T-cell (primary cell): ENCODE measurements around the gene BDP1. TPM values are rescaled to one million over a fixed set of nuclear protein-coding genes. Genes with fewer than 3 reads are reported as not detected.
A peak's percentile ranks its signal among the peaks of the same experiment; 100 is the strongest.
"Not testable (repeated sequence)": the region's sequence is repeated elsewhere in the genome, so short reads cannot be mapped to it uniquely, and the experiment has no call there.

ENCODE experiments used
- ATAC-seq, 4 experiments: fragments of 200-7000 bp in 3 of 4; fragments of 150-1000 bp in 1 of 4; cut with Tn5 transposase; replicated peaks in 1 of 4; 1 replicate in 3 of 4; 2 replicates in 1 of 4; pipeline ENCODE4 v1.10.0; 2021; ENCODE audit warnings: moderate library complexity in 3 of 4, mild to moderate bottlenecking in 2 of 4, moderate number of reproducible peaks in 1 of 4
- CTCF ChIA-PET, 2 donors: fragments of 300-600 bp; sonication (Branson Sonifier 250); formaldehyde crosslinking; loops; one replicate each; lab custom pipeline; 2022; ENCODE audit warnings: antibody characterized with exemption in 2 of 2; lab: Charles Lee
- POLR2A ChIA-PET, 2 donors: fragments of 300-600 bp; sonication (Branson Sonifier 250); formaldehyde crosslinking; loops; one replicate each; lab custom pipeline; 2022; ENCODE audit warnings: antibody characterized with exemption in 2 of 2; lab: Charles Lee
- DNase-seq, 35 experiments: peaks; one replicate each; pipeline versions ENCODE4 v3.0.0 to v3.0.0-alpha.2; 2013 to 2023
- H3K27ac ChIP-seq: one replicate; pipeline ENCODE4 v1.5.1; 2013; ENCODE audit warnings: low read length
- H3K27me3 ChIP-seq, 2 experiments: replicated peaks in 1 of 2; 1 replicate in 1 of 2; 2 replicates in 1 of 2; pipeline versions ENCODE4 v1.6.1 to v1.7.0; 2013; ENCODE audit warnings: low read length in 1 of 2, mixed read lengths in 1 of 2; ENCODE audit not compliant: control insufficient read depth in 2 of 2, insufficient read depth in 2 of 2; ENCODE audit errors: extremely low read depth in 1 of 2
- H3K36me3 ChIP-seq, 2 donors: 1 replicate in 1 of 2; 2 replicates in 1 of 2; pipeline versions ENCODE4 v1.6.1 to v1.7.0; 2013; ENCODE audit warnings: low read length in 1 of 2; ENCODE audit not compliant: control insufficient read depth in 2 of 2, insufficient read depth in 1 of 2; ENCODE audit errors: extremely low read depth in 1 of 2
- H3K4me1 ChIP-seq, 2 experiments: 1 replicate in 1 of 2; 2 replicates in 1 of 2; pipeline versions ENCODE4 v1.6.1 to v1.7.0; 2013; ENCODE audit warnings: low read length in 2 of 2, mixed read lengths in 1 of 2; ENCODE audit not compliant: insufficient read depth in 2 of 2, control insufficient read depth in 1 of 2; ENCODE audit errors: extremely low read depth in 1 of 2
- H3K4me3 ChIP-seq, 2 donors: 1 replicate in 1 of 2; 2 replicates in 1 of 2; pipeline versions ENCODE4 v1.5.1 to v1.7.0; 2013; ENCODE audit warnings: mild to moderate bottlenecking in 2 of 2, low read length in 1 of 2, moderate library complexity in 1 of 2; ENCODE audit not compliant: control insufficient read depth in 1 of 2; ENCODE audit errors: extremely low read depth in 1 of 2
- H3K9me3 ChIP-seq: 2 replicates; pipeline ENCODE4 v1.7.0; 2013
- H3K27ac Mint-ChIP-seq, 2 donors: one replicate each; pipeline ENCODE4 v1.8.0; 2020 to 2021; ENCODE audit warnings: mild to moderate bottlenecking in 2 of 2, mixed read lengths in 2 of 2
- H3K27me3 Mint-ChIP-seq, 2 donors: one replicate each; pipeline ENCODE4 v1.8.0; 2021 to 2022; ENCODE audit warnings: mixed read lengths in 2 of 2
- H3K36me3 Mint-ChIP-seq: one replicate; pipeline ENCODE4 v1.8.0; 2021; ENCODE audit warnings: mixed read lengths
- H3K4me1 Mint-ChIP-seq, 3 donors: one replicate each; pipeline ENCODE4 v1.8.0; 2020 to 2022; ENCODE audit warnings: mixed read lengths in 3 of 3, mild to moderate bottlenecking in 1 of 3
- H3K4me3 Mint-ChIP-seq, 3 donors: one replicate each; pipeline ENCODE4 v1.8.0; 2020 to 2022; ENCODE audit warnings: mild to moderate bottlenecking in 3 of 3, mixed read lengths in 3 of 3, moderate library complexity in 3 of 3
- H3K9me3 Mint-ChIP-seq, 3 donors: one replicate each; pipeline ENCODE4 v1.8.0; 2020 to 2022; ENCODE audit warnings: mixed read lengths in 3 of 3
- WGBS: methylation state at CpG from one replicate; pipeline ENCODE4 v1.1.5; 2013; ENCODE audit warnings: missing lambda C conversion rate; ENCODE audit not compliant: insufficient coverage; 5-methylcytosine and 5-hydroxymethylcytosine counted together
- total RNA-seq, 35 experiments: library from RNA in 6 of 35; stranded (reverse) in 6 of 35; fragments of 120-200 nt in 1 of 35; gene quantifications; one replicate each; pipeline versions ENCODE4 v1.2.1 to v1.2.4 and lab custom pipeline; 2013 to 2026

BDP1 gene
- total RNA-seq, 5 donors from 2014 or later (not counting 1 experiment from before 2014, with no cell fraction given): 34.0 to 43.9 (median 40.6) TPM

DNA sequence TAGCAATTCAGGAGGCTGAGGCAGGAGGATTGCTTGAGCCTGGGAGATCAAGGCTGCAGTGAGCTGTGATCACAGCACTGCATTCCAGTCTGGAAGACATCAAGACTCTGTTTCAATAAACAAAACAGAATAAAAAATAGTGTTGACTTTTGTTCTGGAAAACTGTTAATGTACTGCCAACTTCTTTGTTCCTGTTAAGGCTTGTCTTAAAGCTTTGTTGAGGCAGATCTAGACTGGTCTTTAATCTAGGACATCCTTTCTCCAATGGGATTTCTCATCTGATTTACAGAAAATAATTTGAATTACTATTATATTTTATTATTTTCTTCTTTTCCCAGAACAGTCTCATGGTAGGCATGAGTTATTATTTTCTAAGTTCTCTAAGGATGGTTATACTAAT, 26.0 kb downstream of the BDP1 start:
- H3K27me3 Mint-ChIP-seq: no peaks in the 10 kb centered on the region
- no peak overlapping the region for H3K27ac Mint-ChIP-seq
- no peak overlapping the region for H3K27ac ChIP-seq
- no peak overlapping the region for H3K4me3 ChIP-seq
- H3K9me3 ChIP-seq: no peaks in the 10 kb centered on the region
- ATAC-seq: no peak
- peaks cover 47% of the 10 kb centered on the region for H3K36me3 Mint-ChIP-seq
- peaks cover 16 to 18% (median 18%) of the 10 kb centered on the region in 3 donors for H3K4me1 Mint-ChIP-seq
- peaks cover 0 to 59% of the 10 kb centered on the region in 2 donors for H3K36me3 ChIP-seq
- no peak overlapping the region for H3K4me3 Mint-ChIP-seq
- H3K4me1 ChIP-seq: peaks cover 0 to 2% of the 10 kb centered on the region in 2 experiments
- no peak for DNase-seq
- POLR2A ChIA-PET: no interaction called here
- no peaks in the 10 kb centered on the region for H3K27me3 ChIP-seq
- CTCF ChIA-PET: no interaction called here
- no peaks in the 10 kb centered on the region for H3K9me3 Mint-ChIP-seq

DNA sequence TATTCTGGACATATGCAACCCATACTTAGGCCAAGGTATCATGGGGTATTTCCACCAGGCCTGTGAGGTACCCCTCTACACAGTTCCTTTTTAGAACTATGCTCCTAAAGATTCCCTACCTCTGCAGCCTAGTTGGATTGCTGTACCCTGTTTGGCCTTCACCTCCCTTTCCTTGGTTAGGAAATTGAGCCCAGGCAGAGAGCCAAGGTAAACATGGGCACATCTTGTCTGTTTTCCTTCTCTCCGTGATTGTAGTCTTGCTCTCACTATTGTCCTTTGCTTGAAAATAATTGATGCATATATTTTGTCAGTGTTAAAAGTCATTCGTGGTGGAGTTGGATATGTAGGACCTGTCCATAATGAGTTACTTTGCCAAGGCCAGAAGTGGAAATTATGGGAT, 26.7 kb downstream of the BDP1 start:
- H3K4me1 Mint-ChIP-seq: peaks cover 16 to 18% (median 18%) of the 10 kb centered on the region in 3 donors
- no peaks in the 10 kb centered on the region for H3K27me3 Mint-ChIP-seq
- H3K4me3 Mint-ChIP-seq: no peak overlapping the region
- Histone ChIP-seq H3K27ac (no peak overlapping the region), H3K4me1 (peaks cover 0 to 2% of the 10 kb centered on the region in 2 experiments), H3K4me3 (no peak overlapping the region), H3K36me3 (peaks cover 0 to 63% of the 10 kb centered on the region in 2 donors), H3K9me3 (no peaks in the 10 kb centered on the region), H3K27me3 (no peaks in the 10 kb centered on the region)
- no peaks in the 10 kb centered on the region for H3K9me3 Mint-ChIP-seq
- ChIA-PET CTCF (no interaction called here), POLR2A (no interaction called here)
- peaks cover 54% of the 10 kb centered on the region for H3K36me3 Mint-ChIP-seq
- ATAC-seq (no peak), DNase-seq (no peak)
- WGBS: no CpG with 5 or more reads among the region's 2 CpGs
- no peak overlapping the region for H3K27ac Mint-ChIP-seq

DNA sequence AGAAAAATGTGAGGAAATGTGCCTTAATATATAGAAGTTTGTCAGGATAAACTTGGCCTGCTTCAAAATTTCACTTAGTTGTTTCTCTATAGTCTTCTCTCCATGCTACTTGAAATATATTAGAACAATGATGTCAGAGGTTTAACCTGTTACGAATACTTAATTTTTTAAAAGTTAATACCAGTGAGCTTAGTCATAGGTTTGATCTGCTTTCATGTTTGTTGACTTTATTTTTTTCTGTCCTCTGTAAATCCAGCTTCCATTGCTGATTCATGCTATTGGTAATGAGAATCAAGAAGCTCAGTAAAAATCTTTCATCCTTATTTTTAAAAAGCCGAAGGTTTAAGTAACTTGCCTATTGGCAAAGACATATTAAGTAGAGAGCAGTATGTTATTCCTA, 27.9 kb downstream of the BDP1 start:
- ATAC-seq: no peak
- CTCF ChIA-PET: no interaction called here

DNA sequence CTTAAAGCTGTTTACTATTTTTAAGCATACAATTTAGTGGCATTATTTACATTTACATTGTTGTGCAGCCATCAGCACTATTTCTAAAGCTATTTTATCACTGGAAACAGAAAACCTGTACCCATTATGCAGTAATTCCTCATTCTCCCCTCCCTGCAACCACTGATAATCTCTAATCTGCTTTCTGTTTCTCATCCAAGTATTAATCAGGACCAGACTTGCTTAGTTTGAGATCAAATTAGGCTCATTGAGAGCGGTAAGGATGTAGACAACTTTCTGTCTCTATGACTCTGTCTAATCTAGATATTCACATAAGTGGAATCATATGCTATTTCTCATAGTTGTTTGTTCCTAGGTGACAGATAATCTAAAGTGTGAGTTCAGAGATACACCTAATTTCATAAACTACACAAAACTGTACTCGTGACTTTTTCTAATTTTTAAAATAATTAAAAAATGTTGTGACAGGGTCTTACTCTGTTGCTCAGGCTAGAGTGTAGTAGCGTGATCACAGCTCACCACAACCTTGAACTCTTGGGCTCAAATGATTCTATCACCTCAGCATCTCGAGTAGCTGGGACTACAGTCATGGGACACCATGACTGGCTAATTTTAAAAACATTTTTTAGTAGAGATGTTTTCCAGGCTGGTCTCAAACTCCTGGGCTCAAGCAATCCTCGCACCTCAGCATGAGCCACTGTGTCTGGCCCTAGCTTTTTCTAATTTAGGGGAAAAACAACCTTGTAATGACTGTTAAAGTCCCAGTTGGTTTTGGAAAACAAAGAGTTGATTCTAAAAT, 37.6 kb downstream of the BDP1 start:
- POLR2A ChIA-PET: no interaction called here
- H3K27ac Mint-ChIP-seq: no peak overlapping the region
- Histone ChIP-seq H3K36me3 (peaks cover 0 to 77% of the 10 kb centered on the region in 2 donors), H3K4me1 (no peaks in the 10 kb centered on the region), H3K27me3 (no peaks in the 10 kb centered on the region), H3K27ac (no peak overlapping the region), H3K9me3 (no peaks in the 10 kb centered on the region), H3K4me3 (no peak overlapping the region)
- CTCF ChIA-PET: interaction anchor here in 1 of 2 donors (1.4 kb wide), 1 partner anchor 17 kb away, joined by 4 read pairs; no protein-coding TSS in a partner anchor
- peaks cover 46% of the 10 kb centered on the region for H3K36me3 Mint-ChIP-seq
- WGBS: no CpG with 5 or more reads among the region's 5 CpGs
- no peak overlapping the region for H3K4me3 Mint-ChIP-seq
- H3K4me1 Mint-ChIP-seq: peaks cover 0 to 5% (median 1%) of the 10 kb centered on the region in 3 donors
- DNase-seq: no peak
- H3K27me3 Mint-ChIP-seq: no peaks in the 10 kb centered on the region
- H3K9me3 Mint-ChIP-seq: no peaks in the 10 kb centered on the region
- ATAC-seq: no peak

More for the DNA sequence above, 27.9 kb downstream of the BDP1 start:
- POLR2A ChIA-PET: no interaction called here
- no CpG with 5 or more reads among the region's 2 CpGs for WGBS
- H3K27ac ChIP-seq: no peak overlapping the region
- Mint-ChIP-seq H3K9me3 (no peaks in the 10 kb centered on the region), H3K27me3 (no peaks in the 10 kb centered on the region), H3K36me3 (peaks cover 60% of the 10 kb centered on the region), H3K27ac (peak overlapping the region in 1 of 2 donors; percentile 6), H3K4me3 (no peak overlapping the region), H3K4me1 (peaks cover 16 to 18% (median 18%) of the 10 kb centered on the region in 3 donors)
- peaks cover 0 to 2% of the 10 kb centered on the region in 2 experiments for H3K4me1 ChIP-seq
- no peak for DNase-seq
- H3K4me3 ChIP-seq: no peak overlapping the region
- H3K27me3 ChIP-seq: no peaks in the 10 kb centered on the region
- no peaks in the 10 kb centered on the region for H3K9me3 ChIP-seq
- peaks cover 3 to 66% of the 10 kb centered on the region in 2 donors for H3K36me3 ChIP-seq

DNA sequence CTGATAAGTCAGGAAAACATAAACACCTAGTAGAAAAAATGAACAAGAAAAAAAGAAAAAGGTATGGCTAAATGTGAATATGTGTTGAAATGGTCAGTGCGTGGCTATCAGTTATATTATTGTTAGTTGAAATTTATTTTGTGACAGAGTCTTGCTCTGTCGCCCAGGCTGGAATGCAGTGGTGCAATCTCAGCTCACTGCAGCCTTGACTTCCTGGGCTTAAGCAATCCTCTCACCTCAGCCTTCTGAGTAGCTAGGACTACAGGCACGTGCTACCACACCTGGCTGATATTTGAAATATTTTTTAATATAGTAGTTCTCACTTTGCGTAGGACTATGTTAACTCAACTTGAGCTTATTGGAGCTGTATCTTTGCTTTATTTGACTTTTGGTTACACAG, 38.8 kb downstream of the BDP1 start:
- H3K36me3 Mint-ChIP-seq: peaks cover 45% of the 10 kb centered on the region
- H3K27me3 ChIP-seq, H3K27ac ChIP-seq, ATAC-seq, CTCF ChIA-PET, H3K4me1 ChIP-seq, H3K9me3 ChIP-seq, H3K4me3 ChIP-seq, DNase-seq, H3K27me3 Mint-ChIP-seq, H3K27ac Mint-ChIP-seq, H3K4me1 Mint-ChIP-seq, POLR2A ChIA-PET, H3K9me3 Mint-ChIP-seq, H3K4me3 Mint-ChIP-seq: not testable (repeated sequence)
- peaks cover 0 to 77% of the 10 kb centered on the region in 2 donors for H3K36me3 ChIP-seq
- no CpG with 5 or more reads among the region's 4 CpGs for WGBS

DNA sequence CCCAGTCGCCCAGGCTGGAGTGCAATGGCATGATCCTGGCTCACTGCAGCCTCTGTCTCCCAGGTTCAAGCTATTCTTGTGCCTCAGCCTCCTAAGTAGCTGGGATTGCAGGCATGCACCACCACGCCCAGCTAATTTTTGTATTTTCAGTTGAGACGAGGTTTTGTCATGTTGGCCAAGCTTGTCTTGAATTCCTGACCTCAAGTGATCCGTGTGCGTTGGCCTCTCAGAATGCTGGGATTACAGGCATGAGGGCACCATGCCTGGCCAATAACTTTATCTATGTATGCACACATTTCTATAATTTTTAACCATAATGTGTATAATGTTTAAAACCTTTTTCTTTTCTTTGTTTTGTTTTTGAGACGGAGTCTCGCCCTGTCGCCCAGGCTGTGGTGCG, 43.3 kb downstream of the BDP1 start:
- H3K27ac Mint-ChIP-seq, H3K4me1 Mint-ChIP-seq, POLR2A ChIA-PET, H3K4me3 ChIP-seq, DNase-seq, H3K9me3 ChIP-seq, H3K9me3 Mint-ChIP-seq, H3K4me3 Mint-ChIP-seq, H3K4me1 ChIP-seq, H3K27ac ChIP-seq, H3K27me3 ChIP-seq, ATAC-seq, H3K27me3 Mint-ChIP-seq, CTCF ChIA-PET: not testable (repeated sequence)
- peaks cover 46% of the 10 kb centered on the region for H3K36me3 Mint-ChIP-seq
- peaks cover 16 to 61% of the 10 kb centered on the region in 2 donors for H3K36me3 ChIP-seq
- WGBS: 94% methylated on average over 6 of the region's 9 CpGs
